Cardiac muscle cell (in vitro differentiated cells and primary cell): ENCODE data around the gene INAFM1. TPM values are rescaled to one million over a fixed set of nuclear protein-coding genes. Genes with fewer than 3 reads are reported as not detected.

Experiments
- DNase-seq, 2 donors: peaks; one replicate each; pipeline versions ENCODE4 v3.0.0 to v3.0.0-alpha.2; 2010 to 2017; ENCODE audit warnings: low read depth in 1 of 2, low spot score in 1 of 2
- H3K27ac ChIP-seq: fragments of 200-600 bp; sonication (generic); 2 replicates; pipeline ENCODE4 v1.5.1; 2016
- H3K27me3 ChIP-seq: fragments of 200-600 bp; sonication (generic); 2 replicates; pipeline ENCODE4 v1.6.0; 2016; ENCODE audit warnings: control low read depth
- H3K36me3 ChIP-seq: fragments of 200-600 bp; sonication (generic); 2 replicates; pipeline ENCODE4 v1.5.1; 2016; ENCODE audit warnings: control low read depth
- H3K4me1 ChIP-seq: fragments of 200-600 bp; sonication (generic); 2 replicates; pipeline ENCODE4 v1.8.1; 2017; ENCODE audit warnings: low read depth, mild to moderate bottlenecking, mixed run types
- H3K4me3 ChIP-seq: fragments of 200-600 bp; sonication (generic); 2 replicates; pipeline ENCODE4 v1.5.1; 2016; ENCODE audit warnings: mild to moderate bottlenecking
- H3K9me3 ChIP-seq: fragments of 200-600 bp; sonication (generic); 2 replicates; pipeline ENCODE4 v1.5.1; 2017; ENCODE audit warnings: low read depth, mild to moderate bottlenecking, control low read depth
- CTCF ChIP-seq: IDR thresholded peaks from 2 replicates; pipeline ENCODE4 v1.5.1; 2012; ENCODE audit warnings: low read depth, mild to moderate bottlenecking, low read length
- polyA plus RNA-seq: library from polyadenylated mRNA; unstranded; fragments of >200 nt; fragmentation: Nextera tagmentation; extraction: Ambion mirVana; gene quantifications from 2 replicates; pipeline ENCODE4 v1.2.1, GENCODE V29; 2016
- total RNA-seq: library from RNA; depleted of rRNA; stranded (reverse); fragments of >200 nt; gene quantifications from 2 replicates; pipeline ENCODE4 v1.2.3, GENCODE V29; 2016

INAFM1 gene
- total and polyA plus RNA-seq, 2 experiments from 2014 or later = 1.5 to 5.8 TPM

- Histone ChIP-seq H3K4me1 (no peaks in the 10 kb centered on the region), H3K36me3 (no peaks in the 10 kb centered on the region), H3K4me3 (no peak overlapping the region), H3K27ac (no peak overlapping the region), H3K9me3 (no peaks in the 10 kb centered on the region), H3K27me3 (no peaks in the 10 kb centered on the region)
- no peak for DNase-seq
- TF ChIP-seq CTCF = no peak
Measured at GRCh38 chr19:47303966-47304365, 29.3 kb downstream of the INAFM1 start.

- no peak overlapping the region for H3K27ac ChIP-seq
- H3K27me3 ChIP-seq = no peaks in the 10 kb centered on the region
- no peak overlapping the region for H3K4me3 ChIP-seq
- H3K36me3 ChIP-seq = no peaks in the 10 kb centered on the region
- H3K4me1 ChIP-seq = no peaks in the 10 kb centered on the region
- TF ChIP-seq CTCF = peak; percentile 99
- H3K9me3 ChIP-seq = no peaks in the 10 kb centered on the region
- peak; percentile 62 to 89 for DNase-seq
Measured at GRCh38 chr19:47305309-47305751, 30.6 kb downstream of the INAFM1 start.

- Histone ChIP-seq H3K27ac (no peak overlapping the region), H3K4me1 (no peaks in the 10 kb centered on the region), H3K9me3 (no peaks in the 10 kb centered on the region), H3K4me3 (no peak overlapping the region), H3K36me3 (no peaks in the 10 kb centered on the region), H3K27me3 (no peaks in the 10 kb centered on the region)
- no peak for DNase-seq
- TF ChIP-seq CTCF = no peak
Measured at GRCh38 chr19:47306303-47306702, 31.6 kb downstream of the INAFM1 start.

GRCh38 chr19:47309038-47309437 lies 34.4 kb downstream of the INAFM1 start:
- Histone ChIP-seq H3K4me1 (no peaks in the 10 kb centered on the region), H3K27me3 (no peaks in the 10 kb centered on the region), H3K36me3 (no peaks in the 10 kb centered on the region), H3K9me3 (no peaks in the 10 kb centered on the region), H3K27ac (no peak overlapping the region), H3K4me3 (no peak overlapping the region)
- no peak for TF ChIP-seq CTCF
- peak in 1 of 2 donors; percentile 59 for DNase-seq

GRCh38 chr19:47309608-47310007 lies 34.9 kb downstream of the INAFM1 start, which contains the start of gene C5AR1:
TSS of gene C5AR1 (plus strand) at chr19:47309861. CDS start at chr19:47309896, 35 bp downstream.
- no peak within 1 kb of the TSS for H3K4me3 ChIP-seq
- no peak for TF ChIP-seq CTCF
- H3K9me3 ChIP-seq = no peaks in the 10 kb centered on the region
- H3K27me3 ChIP-seq = no peaks in the 10 kb centered on the region
- H3K36me3 ChIP-seq = no peaks in the 10 kb centered on the region
- no peak within 1 kb of the TSS for H3K27ac ChIP-seq
- H3K4me1 ChIP-seq = no peaks in the 10 kb centered on the region
- no peak for DNase-seq

GRCh38 chr19:47310323-47310722 lies 35.6 kb downstream of the INAFM1 start:
- Histone ChIP-seq H3K36me3 (no peaks in the 10 kb centered on the region), H3K27ac (no peak overlapping the region), H3K27me3 (no peaks in the 10 kb centered on the region), H3K4me1 (no peaks in the 10 kb centered on the region), H3K4me3 (no peak overlapping the region), H3K9me3 (no peaks in the 10 kb centered on the region)
- no peak for DNase-seq
- TF ChIP-seq CTCF = no peak
